Stomach (tissue), 9 donors: Measurements from ENCODE around the gene DIP2A. TPM values are rescaled to one million over a fixed set of nuclear protein-coding genes. Genes with fewer than 3 reads are reported as not detected.

Source experiments
- DNase-seq, 2 donors: peaks; one replicate each; pipeline versions ENCODE4 v3.0.0 to v3.0.0-alpha.2; 2013 to 2019
- H3K27ac ChIP-seq, 5 donors: fragments of 200-600 bp in 4 of 5; sonication (generic) in 4 of 5; one replicate each; pipeline ENCODE4 v1.5.1; 2013 to 2019; ENCODE audit warnings: mild to moderate bottlenecking in 1 of 5, moderate library complexity in 1 of 5
- H3K27me3 ChIP-seq, 3 donors: fragments of 200-600 bp; sonication (generic); one replicate each; pipeline ENCODE4 v1.5.1; 2017 to 2019; ENCODE audit warnings: mixed run types in 1 of 3
- H3K36me3 ChIP-seq, 4 donors: fragments of 200-600 bp; sonication (generic); 1 replicate in 3 of 4; 2 replicates in 1 of 4; pipeline ENCODE4 v1.5.1; 2016 to 2019
- H3K4me1 ChIP-seq, 4 donors: fragments of 200-600 bp; sonication (generic); one replicate each; pipeline ENCODE4 v1.5.1; 2016 to 2019
- H3K4me3 ChIP-seq, 4 donors: fragments of 200-600 bp; sonication (generic) in 3 of 4; one replicate each; pipeline ENCODE4 v1.5.1; 2016 to 2019; ENCODE audit warnings: mild to moderate bottlenecking in 1 of 4
- H3K9me3 ChIP-seq, 4 donors: fragments of 200-600 bp; sonication (generic); one replicate each; pipeline ENCODE4 v1.5.1; 2016 to 2019
- EP300 ChIP-seq: sonication (generic); formaldehyde crosslinking; IDR thresholded peaks from one replicate; pipeline ENCODE4 v1.6.1; 2017; ENCODE audit warnings: antibody characterized with exemption
- POLR2A ChIP-seq, 4 donors: fragments of 450-650 bp; IDR thresholded peaks; one replicate each; pipeline ENCODE4 v1.6.1; 2016; ENCODE audit warnings: antibody characterized with exemption in 4 of 4, control low read depth in 2 of 4, mild to moderate bottlenecking in 1 of 4, moderate library complexity in 1 of 4
- POLR2AphosphoS5 ChIP-seq, 3 donors: sonication (generic); formaldehyde crosslinking; IDR thresholded peaks; one replicate each; pipeline ENCODE4 v1.6.1; 2016; ENCODE audit warnings: antibody characterized with exemption in 3 of 3
- WGBS, 5 donors: extraction: QIAGEN DNeasy Blood & Tissue Kit in 3 of 5; methylation state at CpG; one replicate each; pipeline versions ENCODE4 v1.1.5 to v1.1.7; 2013 to 2018; 5-methylcytosine and 5-hydroxymethylcytosine counted together
- intact Hi-C: fragments of 100-400 bp; cut with DNase I; formaldehyde crosslinking; loops from one replicate; pipeline ENCODE4 v1.15.1; 2023; ENCODE audit warnings: low total_unique reads
- polyA plus RNA-seq, 3 donors: library from polyadenylated mRNA; stranded (reverse); fragments of 200-250 nt; gene quantifications; one replicate each; pipeline ENCODE4 v1.2.3, GENCODE V29; 2013
- total RNA-seq, 5 donors: library from RNA; depleted of rRNA; stranded (reverse); fragments of >200 nt; gene quantifications; one replicate each; pipeline versions ENCODE4 v1.1.0 to v1.2.3, GENCODE V29; 2014 to 2016
- TF ChIP-seq, protein P1 (sequence below), 7 experiments: fragments of 450-650 bp in 4 of 7; fragments of 200-600 bp in 3 of 7; sonication (generic) in 3 of 7; IDR thresholded peaks; one replicate each; pipeline ENCODE4 v1.5.1; 2016 to 2019; ENCODE audit warnings: antibody characterized with exemption in 7 of 7, control low read depth in 2 of 7, mild to moderate bottlenecking in 1 of 7
- donor health status: healthy with polysubstance abuse.
- donor health status: Bipolar disorder and iron deficiency.
- donor health status: healthy.

DIP2A gene
- total and polyA plus RNA-seq, 8 donors: 7.3 to 122 (median 51.0) TPM

DNA sequence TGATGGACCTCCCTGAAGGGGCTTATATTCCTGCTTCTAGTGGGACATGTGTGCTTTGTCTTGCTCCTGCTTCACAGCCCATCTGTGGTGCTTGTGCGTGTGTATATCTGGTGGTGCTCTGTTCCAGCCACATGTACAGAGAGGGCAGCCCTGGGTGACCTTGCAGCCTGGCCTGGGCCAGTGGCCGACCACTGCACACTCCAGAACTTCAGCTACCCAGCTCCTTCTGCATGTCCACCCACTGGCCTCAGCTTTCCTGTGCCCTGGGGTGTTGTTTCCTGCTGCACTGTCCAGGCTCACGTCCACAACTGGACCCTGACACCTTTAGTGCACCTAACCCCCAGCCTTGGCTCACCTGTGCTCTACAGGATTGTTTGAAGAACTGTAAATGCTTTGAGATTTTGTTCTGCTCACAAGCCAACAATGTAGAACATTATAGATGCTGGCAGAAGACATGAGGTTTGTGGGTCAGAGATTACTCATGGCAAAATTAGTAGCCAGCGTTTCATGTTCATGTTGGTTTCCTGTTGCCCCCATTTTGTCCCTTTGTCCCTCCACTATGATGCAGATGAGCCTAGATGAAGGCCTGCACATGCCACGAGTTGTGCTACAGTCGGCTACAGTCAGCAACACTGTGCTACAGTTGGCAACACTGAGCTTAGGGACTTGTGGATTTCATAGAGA is 151.5 kb downstream of the DIP2A start:
- Histone ChIP-seq H3K36me3 (no peaks in the 10 kb centered on the region), H3K4me3 (no peak overlapping the region), H3K27me3 (peaks cover 0 to 17% (median 4%) of the 10 kb centered on the region in 3 donors), H3K27ac (no peak overlapping the region), H3K9me3 (peaks cover 0 to 13% (median 8%) of the 10 kb centered on the region in 4 donors), H3K4me1 (peaks cover 0 to 18% (median 0%) of the 10 kb centered on the region in 4 donors)
- intact Hi-C loops: no loop called here
- TF ChIP-seq POLR2A (IDR thresholded peaks at IDR 0.05) (no peak), POLR2AphosphoS5 (IDR thresholded peaks at IDR 0.05) (no peak), EP300 (no peak)
- TF ChIP-seq, protein P1, sequence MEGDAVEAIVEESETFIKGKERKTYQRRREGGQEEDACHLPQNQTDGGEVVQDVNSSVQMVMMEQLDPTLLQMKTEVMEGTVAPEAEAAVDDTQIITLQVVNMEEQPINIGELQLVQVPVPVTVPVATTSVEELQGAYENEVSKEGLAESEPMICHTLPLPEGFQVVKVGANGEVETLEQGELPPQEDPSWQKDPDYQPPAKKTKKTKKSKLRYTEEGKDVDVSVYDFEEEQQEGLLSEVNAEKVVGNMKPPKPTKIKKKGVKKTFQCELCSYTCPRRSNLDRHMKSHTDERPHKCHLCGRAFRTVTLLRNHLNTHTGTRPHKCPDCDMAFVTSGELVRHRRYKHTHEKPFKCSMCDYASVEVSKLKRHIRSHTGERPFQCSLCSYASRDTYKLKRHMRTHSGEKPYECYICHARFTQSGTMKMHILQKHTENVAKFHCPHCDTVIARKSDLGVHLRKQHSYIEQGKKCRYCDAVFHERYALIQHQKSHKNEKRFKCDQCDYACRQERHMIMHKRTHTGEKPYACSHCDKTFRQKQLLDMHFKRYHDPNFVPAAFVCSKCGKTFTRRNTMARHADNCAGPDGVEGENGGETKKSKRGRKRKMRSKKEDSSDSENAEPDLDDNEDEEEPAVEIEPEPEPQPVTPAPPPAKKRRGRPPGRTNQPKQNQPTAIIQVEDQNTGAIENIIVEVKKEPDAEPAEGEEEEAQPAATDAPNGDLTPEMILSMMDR (IDR thresholded peaks at IDR 0.05): no peak
- WGBS, 5 donors: 77 to 84% (median 83%) methylated on average over 6 of the region's 6 CpGs
- DNase-seq: no peak

DNA sequence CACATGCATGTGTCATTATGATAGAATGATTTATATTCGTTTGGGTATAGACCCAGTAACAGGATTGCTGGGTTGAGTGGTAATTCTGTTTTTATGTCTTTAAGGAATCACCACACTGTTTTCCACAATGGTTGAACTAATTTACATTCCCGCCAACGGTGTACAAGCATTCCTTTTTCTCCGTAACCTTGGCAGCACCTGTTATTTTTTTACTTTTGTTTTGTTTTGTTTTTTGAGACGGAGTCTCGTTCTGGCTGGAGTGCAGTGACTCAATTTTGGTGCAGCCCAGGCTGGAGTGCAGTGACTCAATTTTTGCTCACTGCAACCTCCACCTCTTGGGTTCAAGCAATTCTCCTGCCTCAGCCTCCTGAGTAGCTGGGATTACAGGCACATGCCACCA is 154.7 kb downstream of the DIP2A start:
- DNase-seq: no peak
- intact Hi-C loops: no loop called here
- no peaks in the 10 kb centered on the region for H3K36me3 ChIP-seq
- no peak overlapping the region for H3K4me3 ChIP-seq
- H3K9me3 ChIP-seq: peaks cover 0 to 13% (median 8%) of the 10 kb centered on the region in 4 donors
- peaks cover 0 to 4% (median 4%) of the 10 kb centered on the region in 3 donors for H3K27me3 ChIP-seq
- no peak overlapping the region for H3K27ac ChIP-seq
- H3K4me1 ChIP-seq: no peaks in the 10 kb centered on the region
- TF ChIP-seq, protein P1 (IDR thresholded peaks at IDR 0.05): no peak
- TF ChIP-seq POLR2A (IDR thresholded peaks at IDR 0.05): no peak
- no peak for TF ChIP-seq EP300
- TF ChIP-seq POLR2AphosphoS5 (IDR thresholded peaks at IDR 0.05): no peak
- 79 to 87% (median 84%) methylated on average over 6 of the region's 6 CpGs for WGBS, 5 donors

DNA sequence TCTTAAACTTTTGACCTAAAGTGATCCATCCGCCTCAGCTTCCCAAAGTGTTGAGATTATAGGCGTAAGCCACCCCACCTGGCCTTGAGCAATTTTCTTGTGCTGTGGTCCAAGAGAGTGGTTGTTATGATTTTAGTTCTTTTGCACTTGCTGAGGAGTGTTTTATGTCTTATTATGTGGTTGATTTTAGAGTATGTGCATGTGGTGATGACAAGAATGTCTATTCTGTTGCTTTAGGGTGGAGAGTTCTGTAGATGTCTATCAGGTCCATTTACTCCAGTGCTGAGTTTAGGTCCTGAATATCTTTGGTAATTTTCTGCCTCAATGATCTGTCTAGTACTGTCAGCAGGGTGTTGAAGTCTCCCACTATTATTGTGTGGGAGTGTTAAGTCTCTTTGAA is 157.4 kb downstream of the DIP2A start:
- H3K9me3 ChIP-seq: peaks cover 0 to 2% (median under 1%) of the 10 kb centered on the region in 4 donors
- peaks cover 0 to 7% (median 0%) of the 10 kb centered on the region in 3 donors for H3K27me3 ChIP-seq
- WGBS, 5 donors: 93 to 98% (median 94%) methylated on average over 2 of the region's 2 CpGs
- no peaks in the 10 kb centered on the region for H3K4me1 ChIP-seq
- intact Hi-C loops: no loop called here
- no peak for DNase-seq
- TF ChIP-seq, protein P1 (IDR thresholded peaks at IDR 0.05): no peak
- no peak for TF ChIP-seq EP300
- no peak for TF ChIP-seq POLR2A (IDR thresholded peaks at IDR 0.05)
- TF ChIP-seq POLR2AphosphoS5 (IDR thresholded peaks at IDR 0.05): no peak
- no peak overlapping the region for H3K27ac ChIP-seq
- H3K4me3 ChIP-seq: no peak overlapping the region
- H3K36me3 ChIP-seq: no peaks in the 10 kb centered on the region

DNA sequence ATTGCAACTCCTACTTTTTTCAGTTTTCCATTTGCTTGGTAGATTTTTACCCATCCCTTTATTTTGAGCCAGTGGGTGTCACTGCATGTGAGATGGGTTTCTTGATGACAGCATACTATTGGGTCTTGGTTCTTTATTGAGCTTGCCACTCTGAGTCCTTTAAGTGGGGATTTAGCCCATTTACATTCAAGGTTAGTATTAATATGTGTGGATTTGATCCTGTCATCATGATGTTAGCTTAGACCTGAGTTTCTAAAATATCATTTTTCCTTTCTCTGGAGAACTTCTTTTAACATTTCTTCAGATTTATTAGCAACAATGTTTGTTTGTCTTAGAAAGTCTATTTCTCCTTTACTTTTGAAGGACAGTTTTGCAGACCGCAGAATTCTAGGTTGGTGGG is 158.0 kb downstream of the DIP2A start:
- peaks cover 0 to 5% (median 0%) of the 10 kb centered on the region in 4 donors for H3K4me1 ChIP-seq
- intact Hi-C loops: no loop called here
- peaks cover 0 to 7% (median 0%) of the 10 kb centered on the region in 3 donors for H3K27me3 ChIP-seq
- no peak for DNase-seq
- H3K9me3 ChIP-seq: no peaks in the 10 kb centered on the region
- H3K27ac ChIP-seq: no peak overlapping the region
- TF ChIP-seq, protein P1 (IDR thresholded peaks at IDR 0.05): no peak
- TF ChIP-seq EP300 (no peak), POLR2AphosphoS5 (IDR thresholded peaks at IDR 0.05) (no peak), POLR2A (IDR thresholded peaks at IDR 0.05) (no peak)
- 92 to 97% (median 95%) methylated on average over 1 of the region's 1 CpG for WGBS, 5 donors
- no peak overlapping the region for H3K4me3 ChIP-seq
- no peaks in the 10 kb centered on the region for H3K36me3 ChIP-seq
